ENCODE measurements around the gene NSMF.

The NSMF gene

DNA sequence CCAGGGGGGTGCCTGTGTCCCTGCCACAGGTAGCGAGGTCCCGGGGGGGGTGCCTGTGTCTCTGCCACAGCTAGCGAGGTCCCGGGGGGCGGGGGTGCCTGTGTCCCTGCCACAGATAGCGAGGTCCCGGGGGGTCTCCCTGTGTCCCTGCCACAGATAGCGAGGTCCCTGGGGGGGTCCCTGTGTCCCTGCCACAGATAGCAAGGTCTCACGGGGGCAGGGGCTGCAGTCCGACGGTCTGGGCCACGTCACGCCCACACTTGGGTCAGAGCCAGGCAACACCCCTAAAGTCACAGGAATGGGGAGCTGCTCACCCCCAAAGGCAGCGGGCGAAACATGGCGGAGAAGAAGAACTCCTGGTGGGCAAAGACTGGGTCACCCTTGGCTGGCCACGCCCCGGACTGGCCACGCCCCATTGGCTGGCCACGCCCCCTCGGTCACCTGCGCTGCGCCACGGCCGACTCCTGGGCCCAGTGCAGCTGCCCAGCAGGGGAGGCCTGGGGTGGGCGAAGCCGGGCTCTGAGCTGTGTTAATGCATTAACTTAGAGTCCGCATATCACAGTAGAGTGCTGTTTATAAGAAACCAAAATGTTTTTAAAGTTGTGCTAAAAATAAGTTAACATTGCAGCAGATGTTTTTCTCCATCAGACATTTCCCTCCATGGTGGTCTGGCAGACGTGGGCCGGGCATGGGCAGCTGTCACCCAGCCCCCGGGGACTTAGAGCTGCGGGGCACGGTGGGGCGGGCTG lies 29.0 kb downstream of the NSMF start:
- DNase-seq (ENCODE audit: extremely low spot score): peak; percentile 84
- POLR2A ChIA-PET: no interaction called here
- CTCF ChIA-PET: no interaction called here
- TF ChIP-seq FOXK2 (IDR thresholded peaks at IDR 0.05) (no peak), NFRKB (IDR thresholded peaks at IDR 0.05) (no peak), ZNF384 (IDR thresholded peaks at IDR 0.05) (no peak), ARNT (IDR thresholded peaks at IDR 0.05) (no peak), SP1 (IDR thresholded peaks at IDR 0.05) (no peak), CTBP1 (IDR thresholded peaks at IDR 0.05; ENCODE audit: borderline replicate concordance) (no peak), HDGF (IDR thresholded peaks at IDR 0.05; ENCODE audit: borderline replicate concordance) (no peak), L3MBTL2 (conservative IDR thresholded peaks at IDR 0.05) (no peak)
- TF ChIP-seq, protein P1, sequence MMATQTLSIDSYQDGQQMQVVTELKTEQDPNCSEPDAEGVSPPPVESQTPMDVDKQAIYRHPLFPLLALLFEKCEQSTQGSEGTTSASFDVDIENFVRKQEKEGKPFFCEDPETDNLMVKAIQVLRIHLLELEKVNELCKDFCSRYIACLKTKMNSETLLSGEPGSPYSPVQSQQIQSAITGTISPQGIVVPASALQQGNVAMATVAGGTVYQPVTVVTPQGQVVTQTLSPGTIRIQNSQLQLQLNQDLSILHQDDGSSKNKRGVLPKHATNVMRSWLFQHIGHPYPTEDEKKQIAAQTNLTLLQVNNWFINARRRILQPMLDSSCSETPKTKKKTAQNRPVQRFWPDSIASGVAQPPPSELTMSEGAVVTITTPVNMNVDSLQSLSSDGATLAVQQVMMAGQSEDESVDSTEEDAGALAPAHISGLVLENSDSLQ (IDR thresholded peaks at IDR 0.05): no peak

DNA sequence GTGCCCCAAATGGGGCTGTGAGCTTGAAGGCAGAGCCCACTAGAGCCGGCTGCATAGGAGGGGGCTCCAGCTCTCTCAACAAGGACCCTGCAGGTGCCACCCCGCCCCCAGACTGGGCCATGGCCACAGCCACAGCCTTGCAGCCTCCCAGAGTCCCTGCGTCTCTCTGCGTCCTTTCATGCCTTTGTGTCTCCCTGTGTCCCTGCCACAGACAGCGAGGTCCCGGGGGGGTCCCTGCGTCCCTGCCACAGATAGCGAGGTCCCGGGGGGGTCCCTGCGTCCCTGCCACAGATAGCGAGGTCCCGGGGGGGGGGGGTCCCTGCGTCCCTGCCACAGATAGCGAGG lies 29.6 kb downstream of the NSMF start:
- no peak for TF ChIP-seq FOXM1 (IDR thresholded peaks at IDR 0.05; ENCODE audit: borderline replicate concordance)
- TF ChIP-seq CTBP1 (IDR thresholded peaks at IDR 0.05; ENCODE audit: borderline replicate concordance): no peak
- no peak for TF ChIP-seq FOXA1 (IDR thresholded peaks at IDR 0.05)
- no peak for TF ChIP-seq ARNT (IDR thresholded peaks at IDR 0.05)
- no peak for TF ChIP-seq LEF1 (IDR thresholded peaks at IDR 0.05; ENCODE audit: borderline replicate concordance)
- TF ChIP-seq ZNF384 (IDR thresholded peaks at IDR 0.05): no peak
- TF ChIP-seq, protein P1 (IDR thresholded peaks at IDR 0.05): no peak
- TF ChIP-seq TARDBP (IDR thresholded peaks at IDR 0.05): no peak
- TF ChIP-seq BHLHE40 (IDR thresholded peaks at IDR 0.05; ENCODE audit: borderline replicate concordance): no peak
- TF ChIP-seq SP1 (IDR thresholded peaks at IDR 0.05): no peak
- no peak for TF ChIP-seq FOXK2 (IDR thresholded peaks at IDR 0.05)
- no peak for TF ChIP-seq L3MBTL2 (conservative IDR thresholded peaks at IDR 0.05)
- no peak for TF ChIP-seq ELF4 (IDR thresholded peaks at IDR 0.05)
- TF ChIP-seq HDGF (IDR thresholded peaks at IDR 0.05; ENCODE audit: borderline replicate concordance): no peak
- ChIA-PET CTCF (no interaction called here), POLR2A (no interaction called here)

DNA sequence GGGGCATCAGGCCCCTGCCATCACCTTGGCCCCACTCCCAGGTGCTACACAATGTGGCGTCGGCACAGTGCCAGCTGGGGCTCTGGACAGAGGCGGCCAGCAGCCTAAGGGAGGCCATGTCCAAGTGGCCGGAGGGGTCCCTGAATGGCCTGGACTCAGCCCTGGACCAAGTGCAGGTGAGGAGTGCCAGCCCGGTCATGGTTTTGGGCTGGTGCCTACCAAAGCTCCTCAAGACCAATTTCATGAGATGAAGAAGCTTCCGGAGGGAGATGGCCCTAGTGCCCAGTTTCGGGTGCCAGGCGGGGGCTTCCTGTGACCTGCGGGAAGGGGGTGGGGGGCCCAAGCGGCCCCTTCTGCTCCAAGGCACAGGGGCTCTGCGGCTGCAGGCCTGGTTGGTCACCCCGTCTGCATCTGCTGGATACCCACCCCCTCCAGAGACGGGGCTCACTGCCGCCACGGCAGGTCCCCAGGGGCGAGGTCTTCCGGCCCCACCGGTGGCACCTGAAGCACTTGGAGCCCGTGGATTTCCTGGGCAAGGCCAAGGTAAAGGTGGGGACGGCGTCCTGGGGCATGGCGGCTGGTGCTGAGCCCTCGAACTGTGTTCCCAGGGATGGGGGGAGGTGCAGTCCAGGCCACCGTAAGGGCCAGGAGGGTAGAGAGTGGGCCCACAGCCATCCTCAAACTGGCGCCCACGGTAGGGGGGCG lies 30.1 kb downstream of the NSMF start:
- CTCF ChIA-PET: no interaction called here
- no peak for DNase-seq (ENCODE audit: extremely low spot score)
- POLR2A ChIA-PET: no interaction called here
- TF ChIP-seq TARDBP (IDR thresholded peaks at IDR 0.05) (no peak), NFRKB (IDR thresholded peaks at IDR 0.05) (no peak), BHLHE40 (IDR thresholded peaks at IDR 0.05; ENCODE audit: borderline replicate concordance) (no peak), L3MBTL2 (conservative IDR thresholded peaks at IDR 0.05) (no peak), FOXA1 (IDR thresholded peaks at IDR 0.05) (no peak)

More for the DNA sequence above, 29.6 kb downstream of the NSMF start:
- no peak for DNase-seq (ENCODE audit: extremely low spot score)

DNA sequence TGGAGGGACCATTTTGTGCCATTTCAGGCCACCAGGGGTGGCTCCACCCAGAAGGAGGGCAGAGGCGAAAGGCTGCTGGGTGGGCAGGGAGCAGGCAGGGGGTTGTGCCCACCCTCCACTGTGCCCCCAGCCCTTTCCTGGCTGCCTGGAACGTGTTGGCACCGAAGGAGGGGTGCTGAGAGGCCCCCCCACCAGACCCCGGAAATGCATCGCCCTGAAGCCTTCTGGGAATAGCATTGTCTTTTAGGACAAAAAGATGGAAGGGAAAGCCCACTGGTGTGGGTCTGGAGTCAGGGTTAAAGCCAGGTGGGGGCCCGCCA lies 30.9 kb downstream of the NSMF start:
- CTCF ChIA-PET: no interaction called here

DNA sequence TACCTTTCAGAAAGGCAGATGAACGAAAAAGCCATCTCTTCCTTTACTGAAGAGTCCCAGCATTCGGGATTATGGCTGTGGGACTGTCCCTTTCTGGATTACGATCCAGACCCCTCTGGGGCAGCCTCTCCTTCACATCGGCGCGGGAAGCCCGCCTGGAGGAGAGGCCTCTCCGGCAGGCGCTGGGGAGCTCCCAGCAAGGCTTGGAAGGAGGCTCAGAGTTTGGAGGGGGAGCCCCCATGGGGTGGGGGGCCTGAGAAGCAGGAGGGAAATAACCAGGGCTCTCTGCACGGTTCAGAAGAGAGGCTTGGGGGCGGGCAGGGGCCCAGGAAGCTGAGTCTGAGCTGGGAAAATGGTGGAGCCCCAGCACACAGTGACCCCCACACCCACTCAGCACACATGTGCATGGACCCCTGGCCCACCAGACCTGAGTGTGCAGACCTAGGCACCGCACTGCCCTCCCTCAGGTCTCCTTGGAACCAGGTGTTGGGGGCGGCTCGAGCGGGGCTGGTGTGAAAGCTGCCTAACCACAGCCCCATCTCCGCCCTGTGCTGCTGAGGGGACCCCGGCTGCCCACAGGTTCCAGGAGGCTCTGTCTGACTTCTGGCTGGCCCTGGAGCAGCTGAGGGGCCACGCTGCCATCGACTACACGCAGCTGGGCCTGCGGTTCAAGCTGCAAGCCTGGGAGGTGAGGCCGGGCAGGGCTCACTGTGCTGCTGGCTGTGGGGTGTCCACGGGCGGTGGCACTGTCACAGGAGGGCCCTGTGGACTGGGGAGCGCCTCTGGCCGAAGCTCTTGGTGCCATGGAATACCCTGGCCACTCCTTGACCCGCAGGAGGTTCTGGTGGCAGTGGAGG lies 31.5 kb downstream of the NSMF start:
- no peak for DNase-seq (ENCODE audit: extremely low spot score)
- no peak for TF ChIP-seq L3MBTL2 (conservative IDR thresholded peaks at IDR 0.05)
- TF ChIP-seq TARDBP (IDR thresholded peaks at IDR 0.05): no peak
- TF ChIP-seq ELF4 (IDR thresholded peaks at IDR 0.05): no peak
- no peak for TF ChIP-seq ARNT (IDR thresholded peaks at IDR 0.05)
- no peak for TF ChIP-seq CTBP1 (IDR thresholded peaks at IDR 0.05; ENCODE audit: borderline replicate concordance)
- TF ChIP-seq, protein P1 (IDR thresholded peaks at IDR 0.05): no peak
- no peak for TF ChIP-seq SUZ12 (IDR thresholded peaks at IDR 0.05)
- POLR2A ChIA-PET: no interaction called here
- CTCF ChIA-PET: no interaction called here

More for the DNA sequence above, 30.9 kb downstream of the NSMF start:
- no peak for DNase-seq (ENCODE audit: extremely low spot score)
- POLR2A ChIA-PET: no interaction called here
- no peak for TF ChIP-seq TARDBP (IDR thresholded peaks at IDR 0.05)
- TF ChIP-seq ELF4 (IDR thresholded peaks at IDR 0.05): no peak
- TF ChIP-seq CTBP1 (IDR thresholded peaks at IDR 0.05; ENCODE audit: borderline replicate concordance): no peak
- TF ChIP-seq FOXK2 (IDR thresholded peaks at IDR 0.05): no peak
- TF ChIP-seq HDGF (IDR thresholded peaks at IDR 0.05; ENCODE audit: borderline replicate concordance): no peak
- TF ChIP-seq BHLHE40 (IDR thresholded peaks at IDR 0.05; ENCODE audit: borderline replicate concordance): no peak
- no peak for TF ChIP-seq SP1 (IDR thresholded peaks at IDR 0.05)
- TF ChIP-seq ZNF384 (IDR thresholded peaks at IDR 0.05): no peak
- TF ChIP-seq SUZ12 (IDR thresholded peaks at IDR 0.05): no peak
- TF ChIP-seq FOXA1 (IDR thresholded peaks at IDR 0.05): no peak
- no peak for TF ChIP-seq FOXM1 (IDR thresholded peaks at IDR 0.05; ENCODE audit: borderline replicate concordance)
- no peak for TF ChIP-seq L3MBTL2 (conservative IDR thresholded peaks at IDR 0.05)
- no peak for TF ChIP-seq ARNT (IDR thresholded peaks at IDR 0.05)
- no peak for TF ChIP-seq NFRKB (IDR thresholded peaks at IDR 0.05)
- no peak for TF ChIP-seq LEF1 (IDR thresholded peaks at IDR 0.05; ENCODE audit: borderline replicate concordance)
- TF ChIP-seq, protein P1 (IDR thresholded peaks at IDR 0.05): no peak
